Measurements from ENCODE around the gene KRTAP29-1. TPM values are rescaled to one million over a fixed set of nuclear protein-coding genes. Genes with fewer than 3 reads are reported as not detected.
"Not testable (repeated sequence)": the region's sequence is repeated elsewhere in the genome, so short reads cannot be mapped to it uniquely, and the experiment has no call there.

Gene KRTAP29-1
- polyA plus RNA-seq, 3 donors, result not detected

GRCh38 chr17:41271858-41272257 is 30.8 kb downstream of the KRTAP29-1 start:
- Mint-ChIP-seq H3K4me3 (no peak overlapping the region), H3K36me3 (no peaks in the 10 kb centered on the region), H3K27ac (no peak overlapping the region), H3K4me1 (no peaks in the 10 kb centered on the region), H3K9me3 (no peaks in the 10 kb centered on the region), H3K27me3 (ENCODE audit: low read depth in 3 of 3) (peaks cover 4 to 17% (median 14%) of the 10 kb centered on the region in 3 donors)
- peaks cover 4 to 5% of the 10 kb centered on the region in 2 donors for H3K27me3 ChIP-seq (ENCODE audit: control insufficient read depth in 2 of 2, insufficient read depth in 2 of 2, low read length in 2 of 2)
- H2AFZ ChIP-seq (ENCODE audit: insufficient read depth, low read depth, low read length, poor library complexity, severe bottlenecking), result no peak overlapping the region
- H3K4me1 ChIP-seq (ENCODE audit: control insufficient read depth in 1 of 2, insufficient read depth in 2 of 2, low read length in 2 of 2), result no peaks in the 10 kb centered on the region
- intact Hi-C loops (cut with micrococcal nuclease), result no loop called here
- WGBS (ENCODE audit: insufficient coverage), result no CpG with 5 or more reads among the region's 1 CpG
- no peaks in the 10 kb centered on the region for H3K36me3 ChIP-seq (replicated peaks in 1 of 2; ENCODE audit: control insufficient read depth in 1 of 2, insufficient read depth in 2 of 2, low read length in 2 of 2)
- H3K4me2 ChIP-seq (replicated peaks; ENCODE audit: extremely low read depth, low read length, poor library complexity, severe bottlenecking), result no peak overlapping the region
- no peaks in the 10 kb centered on the region for H4K20me1 ChIP-seq (ENCODE audit: insufficient read depth, low read length)
- DNase-seq, result no peak
- no peak overlapping the region for H3K4me3 ChIP-seq (replicated peaks in 1 of 3; ENCODE audit: low read depth in 2 of 3, low read length in 3 of 3)
- TF ChIP-seq CTCF (IDR thresholded peaks at IDR 0.05), result no peak
- H3K9ac ChIP-seq (ENCODE audit: insufficient read depth, low read length, poor library complexity, severe bottlenecking), result no peak overlapping the region
- no peak overlapping the region for H3K27ac ChIP-seq (ENCODE audit: low read depth in 1 of 2, low read length in 2 of 2)
- H3K9me3 ChIP-seq (replicated peaks in 1 of 2; ENCODE audit: control insufficient read depth in 1 of 2, insufficient read depth in 1 of 2, low read length in 2 of 2), result no peaks in the 10 kb centered on the region
- no peaks in the 10 kb centered on the region for H3K79me2 ChIP-seq (ENCODE audit: insufficient read depth, low read length)

- H3K79me2 ChIP-seq (ENCODE audit: insufficient read depth, low read length); H3K36me3 Mint-ChIP-seq; intact Hi-C loops (cut with micrococcal nuclease); H3K4me1 ChIP-seq (ENCODE audit: control insufficient read depth in 1 of 2, insufficient read depth in 2 of 2, low read length in 2 of 2); H3K9me3 Mint-ChIP-seq; H3K27me3 ChIP-seq (ENCODE audit: control insufficient read depth in 2 of 2, insufficient read depth in 2 of 2, low read length in 2 of 2); H3K4me1 Mint-ChIP-seq; H3K9me3 ChIP-seq (replicated peaks in 1 of 2; ENCODE audit: control insufficient read depth in 1 of 2, insufficient read depth in 1 of 2, low read length in 2 of 2); H3K9ac ChIP-seq (ENCODE audit: insufficient read depth, low read length, poor library complexity, severe bottlenecking); H3K27ac Mint-ChIP-seq; H3K4me2 ChIP-seq (replicated peaks; ENCODE audit: extremely low read depth, low read length, poor library complexity, severe bottlenecking); DNase-seq; H4K20me1 ChIP-seq (ENCODE audit: insufficient read depth, low read length); H3K4me3 ChIP-seq (replicated peaks in 1 of 3; ENCODE audit: low read depth in 2 of 3, low read length in 3 of 3); H2AFZ ChIP-seq (ENCODE audit: insufficient read depth, low read depth, low read length, poor library complexity, severe bottlenecking); H3K4me3 Mint-ChIP-seq; H3K27ac ChIP-seq (ENCODE audit: low read depth in 1 of 2, low read length in 2 of 2); H3K36me3 ChIP-seq (replicated peaks in 1 of 2; ENCODE audit: control insufficient read depth in 1 of 2, insufficient read depth in 2 of 2, low read length in 2 of 2): not testable (repeated sequence)
- peaks cover 5 to 13% (median 11%) of the 10 kb centered on the region in 3 donors for H3K27me3 Mint-ChIP-seq (ENCODE audit: low read depth in 3 of 3)
- 83% methylated on average over 1 of the region's 1 CpG for WGBS (ENCODE audit: insufficient coverage)
Measured at GRCh38 chr17:41271323-41271722, 31.3 kb downstream of the KRTAP29-1 start.
